KMS-11 (cell line): Measurements from ENCODE around the gene RMI2.
"Not testable (repeated sequence)": the region's sequence is repeated elsewhere in the genome, so short reads cannot be mapped to it uniquely, and the experiment has no call there.

Experiments
- H2AFZ ChIP-seq: fragments of 200-600 bp; sonication (generic); 2 replicates; pipeline ENCODE4 v1.6.1; 2016; ENCODE audit warnings: antibody characterized with exemption, mixed run types, low read depth
- H3K27ac ChIP-seq: fragments of 200-600 bp; sonication (generic); 2 replicates; pipeline ENCODE4 v1.6.1; 2016; ENCODE audit warnings: mild to moderate bottlenecking, mixed run types
- H3K27me3 ChIP-seq: fragments of 200-600 bp; sonication (generic); 2 replicates; pipeline ENCODE4 v1.6.1; 2017; ENCODE audit warnings: mild to moderate bottlenecking, low read depth, mixed run types, moderate library complexity; ENCODE audit not compliant: insufficient read depth
- H3K36me3 ChIP-seq: fragments of 200-600 bp; sonication (generic); 2 replicates; pipeline ENCODE4 v1.6.1; 2017; ENCODE audit warnings: mild to moderate bottlenecking, mixed run types; ENCODE audit not compliant: insufficient read depth
- H3K4me1 ChIP-seq: fragments of 200-600 bp; sonication (generic); 2 replicates; pipeline ENCODE4 v1.6.1; 2016; ENCODE audit warnings: mild to moderate bottlenecking, low read depth, mixed run types; ENCODE audit not compliant: poor library complexity, severe bottlenecking
- H3K4me2 ChIP-seq: fragments of 200-600 bp; sonication (generic); 2 replicates; pipeline ENCODE4 v1.7.0; 2016; ENCODE audit warnings: mild to moderate bottlenecking, mixed run types
- H3K4me3 ChIP-seq: fragments of 200-600 bp; sonication (generic); IDR thresholded peaks from 2 replicates; pipeline ENCODE4 v1.6.1; 2017; ENCODE audit warnings: low read depth, low read length, mixed read lengths; ENCODE audit not compliant: insufficient read depth
- H3K79me2 ChIP-seq: fragments of 200-600 bp; sonication (generic); 2 replicates; pipeline ENCODE4 v1.6.1; 2016; ENCODE audit warnings: low read depth, mixed run types; ENCODE audit not compliant: insufficient read depth
- H3K9ac ChIP-seq: fragments of 200-600 bp; sonication (generic); 2 replicates; pipeline ENCODE4 v1.6.1; 2016; ENCODE audit warnings: mild to moderate bottlenecking, mixed run types
- H4K20me1 ChIP-seq: fragments of 200-600 bp; sonication (generic); 2 replicates; pipeline ENCODE4 v1.6.1; 2016; ENCODE audit warnings: mild to moderate bottlenecking, mixed run types; ENCODE audit not compliant: insufficient read depth
- CTCF ChIP-seq: fragments of 200-600 bp; sonication (generic); conservative IDR thresholded peaks from 2 replicates; pipeline ENCODE4 v1.6.1; 2017; ENCODE audit warnings: low read depth, mild to moderate bottlenecking, antibody characterized with exemption, low read length, moderate library complexity, mixed read lengths

The RMI2 gene

GRCh38 chr16:11361701-11362451, 16.6 kb downstream of the RMI2 start:
- Histone ChIP-seq H3K9ac (no peak overlapping the region), H4K20me1 (peaks cover 3% of the 10 kb centered on the region; the same call in 1 of the 2 replicates), H2AFZ (no peak overlapping the region), H3K79me2 (no peaks in the 10 kb centered on the region), H3K27me3 (peaks cover 42% of the 10 kb centered on the region), H3K36me3 (no peaks in the 10 kb centered on the region), H3K4me2 (peak overlapping the region; percentile 97), H3K4me1 (peaks cover 33% of the 10 kb centered on the region), H3K27ac (no peak overlapping the region), H3K4me3 (no peak overlapping the region)
- no peak for TF ChIP-seq CTCF

- Histone ChIP-seq H3K4me1 (peaks cover 33% of the 10 kb centered on the region), H3K36me3 (no peaks in the 10 kb centered on the region), H3K79me2 (no peaks in the 10 kb centered on the region), H3K4me3 (no peak overlapping the region), H2AFZ (no peak overlapping the region), H3K27me3 (peaks cover 33% of the 10 kb centered on the region), H3K4me2 (no peak overlapping the region; the same call in 1 of the 2 replicates), H3K9ac (no peak overlapping the region), H3K27ac (no peak overlapping the region), H4K20me1 (peaks cover 3% of the 10 kb centered on the region; the same call in 1 of the 2 replicates)
- no peak for TF ChIP-seq CTCF
Observed at GRCh38 chr16:11363927-11364258, 18.6 kb downstream of the RMI2 start.

DNA sequence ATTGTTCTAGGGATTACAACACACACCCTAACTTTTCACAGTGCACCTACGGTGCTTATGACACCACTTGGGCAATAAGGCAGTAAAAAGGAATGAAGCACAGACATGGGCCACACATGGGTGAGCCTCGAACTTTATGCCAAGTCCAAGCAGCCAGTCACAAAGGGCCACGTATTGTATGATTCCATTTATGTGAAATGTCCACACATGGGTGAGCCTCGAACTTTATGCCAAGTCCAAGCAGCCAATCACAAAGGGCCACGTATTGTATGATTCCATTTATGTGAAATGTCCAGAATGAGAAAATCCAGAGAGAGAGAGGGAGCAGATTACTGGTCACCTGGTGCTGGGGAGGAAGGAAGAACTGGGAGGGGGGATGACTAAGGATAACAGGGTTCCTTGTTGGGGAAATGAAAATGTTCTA, 22.2 kb downstream of the RMI2 start:
- peaks cover 26% of the 10 kb centered on the region for H3K4me1 ChIP-seq
- H3K27me3 ChIP-seq: peaks cover 7% of the 10 kb centered on the region; the same call in 1 of the 2 replicates

GRCh38 chr16:11370084-11370931, 25.0 kb downstream of the RMI2 start:
- no peak overlapping the region for H3K4me2 ChIP-seq

More for the DNA sequence above, 22.2 kb downstream of the RMI2 start:
- Histone ChIP-seq H3K4me3 (no peak overlapping the region), H3K27ac (no peak overlapping the region), H3K79me2 (no peaks in the 10 kb centered on the region), H2AFZ (no peak overlapping the region), H3K4me2 (no peak overlapping the region), H3K36me3 (no peaks in the 10 kb centered on the region), H4K20me1 (no peaks in the 10 kb centered on the region), H3K9ac (no peak overlapping the region)
- TF ChIP-seq CTCF: no peak

DNA sequence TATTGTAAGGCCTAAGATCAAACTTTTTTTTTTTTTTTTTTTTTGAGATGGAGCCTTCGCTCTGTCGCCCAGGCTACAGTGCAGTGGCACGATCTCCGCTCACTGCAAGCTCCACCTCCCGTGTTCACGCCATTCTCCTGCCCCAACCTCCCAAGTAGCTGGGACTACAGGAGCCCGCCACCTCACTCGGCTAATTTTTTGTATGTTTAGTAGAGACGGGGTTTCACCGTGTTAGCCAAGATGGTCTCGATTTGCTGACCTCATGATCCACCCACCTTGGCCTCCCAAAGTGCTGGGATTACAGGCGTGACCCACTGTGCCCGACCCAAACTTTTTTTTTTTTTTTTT, 25.6 kb downstream of the RMI2 start:
- not testable (repeated sequence) for H3K79me2 ChIP-seq, H4K20me1 ChIP-seq, H3K9ac ChIP-seq, H3K27ac ChIP-seq, H3K36me3 ChIP-seq, H2AFZ ChIP-seq, H3K4me2 ChIP-seq, H3K27me3 ChIP-seq, H3K4me3 ChIP-seq
- peaks cover 12% of the 10 kb centered on the region for H3K4me1 ChIP-seq

More at GRCh38 chr16:11370084-11370931, 25.0 kb downstream of the RMI2 start:
- no peak overlapping the region for H3K27ac ChIP-seq
- H3K27me3 ChIP-seq: no peaks in the 10 kb centered on the region; the same call in 1 of the 2 replicates
- no peak overlapping the region for H3K4me3 ChIP-seq
- H3K9ac ChIP-seq: no peak overlapping the region
- peaks cover 12% of the 10 kb centered on the region for H3K4me1 ChIP-seq
- no peaks in the 10 kb centered on the region for H3K79me2 ChIP-seq
- no peaks in the 10 kb centered on the region for H4K20me1 ChIP-seq
- no peak for TF ChIP-seq CTCF
- no peaks in the 10 kb centered on the region for H3K36me3 ChIP-seq
- H2AFZ ChIP-seq: no peak overlapping the region
